MCF 10A (cell line): ENCODE data around the gene CCDC175. TPM values are rescaled to one million over a fixed set of nuclear protein-coding genes. Genes with fewer than 3 reads are reported as not detected.

ENCODE experiments used
- BruUV-seq: library from RNA; stranded (reverse); fragments of 400-500 nt; replicated peaks from 2 replicates; lab custom pipeline; 2021; lab: Mats Ljungman, UMichigan
- CTCF ChIA-PET: fragments of 300-600 bp; sonication (Branson Sonifier 250); formaldehyde crosslinking; extraction: SDS; loops from one replicate; lab custom pipeline; 2021; ENCODE audit warnings: antibody characterized with exemption, inconsistent platforms; lab: Yijun Ruan, JAX
- POLR2A ChIA-PET: fragments of 300-600, 350-650 bp; sonication (Branson Sonifier 250); formaldehyde crosslinking; extraction: SDS; loops from one replicate; lab custom pipeline; 2020; ENCODE audit warnings: antibody characterized with exemption, inconsistent platforms; lab: Yijun Ruan, JAX
- DNase-seq: peaks from one replicate; pipeline ENCODE4 v3.0.0-alpha.2; 2018; ENCODE audit not compliant: unreplicated experiment
- H3K27ac Mint-ChIP-seq: one replicate; pipeline ENCODE4 v1.8.0; 2022; ENCODE audit warnings: mild to moderate bottlenecking, low read depth, mixed read lengths; ENCODE audit not compliant: unreplicated experiment
- H3K27me3 Mint-ChIP-seq: one replicate; pipeline ENCODE4 v1.8.0; 2022; ENCODE audit warnings: mixed read lengths; ENCODE audit not compliant: insufficient read depth, unreplicated experiment
- H3K36me3 Mint-ChIP-seq: one replicate; pipeline ENCODE4 v1.8.0; 2022; ENCODE audit warnings: mild to moderate bottlenecking, moderate library complexity, mixed read lengths; ENCODE audit not compliant: insufficient read depth, unreplicated experiment
- H3K4me1 Mint-ChIP-seq: one replicate; pipeline ENCODE4 v1.8.0; 2022; ENCODE audit warnings: mixed read lengths; ENCODE audit not compliant: insufficient read depth, unreplicated experiment
- H3K4me3 Mint-ChIP-seq: one replicate; pipeline ENCODE4 v1.8.0; 2022; ENCODE audit warnings: mild to moderate bottlenecking, moderate library complexity, mixed read lengths; ENCODE audit not compliant: unreplicated experiment
- H3K9me3 Mint-ChIP-seq: one replicate; pipeline ENCODE4 v1.8.0; 2022; ENCODE audit warnings: mixed read lengths; ENCODE audit not compliant: unreplicated experiment
- intact Hi-C: fragments of 100-400 bp; cut with micrococcal nuclease; formaldehyde crosslinking; loops from 2 replicates; pipeline ENCODE4 v1.14.1; 2022
- total RNA-seq: library from RNA; stranded (reverse); gene quantifications from 2 replicates; pipeline ENCODE4 v1.2.3, GENCODE V29; 2022
- TF ChIP-seq, protein P1 (sequence below): fragments of 200-600 bp; IDR thresholded peaks from one replicate; pipeline ENCODE4 v1.8.0; 2022; ENCODE audit warnings: antibody characterized with exemption, mild to moderate bottlenecking; ENCODE audit not compliant: unreplicated experiment

The CCDC175 gene
- total RNA-seq, 1 experiment from 2014 or later, result not detected

DNA sequence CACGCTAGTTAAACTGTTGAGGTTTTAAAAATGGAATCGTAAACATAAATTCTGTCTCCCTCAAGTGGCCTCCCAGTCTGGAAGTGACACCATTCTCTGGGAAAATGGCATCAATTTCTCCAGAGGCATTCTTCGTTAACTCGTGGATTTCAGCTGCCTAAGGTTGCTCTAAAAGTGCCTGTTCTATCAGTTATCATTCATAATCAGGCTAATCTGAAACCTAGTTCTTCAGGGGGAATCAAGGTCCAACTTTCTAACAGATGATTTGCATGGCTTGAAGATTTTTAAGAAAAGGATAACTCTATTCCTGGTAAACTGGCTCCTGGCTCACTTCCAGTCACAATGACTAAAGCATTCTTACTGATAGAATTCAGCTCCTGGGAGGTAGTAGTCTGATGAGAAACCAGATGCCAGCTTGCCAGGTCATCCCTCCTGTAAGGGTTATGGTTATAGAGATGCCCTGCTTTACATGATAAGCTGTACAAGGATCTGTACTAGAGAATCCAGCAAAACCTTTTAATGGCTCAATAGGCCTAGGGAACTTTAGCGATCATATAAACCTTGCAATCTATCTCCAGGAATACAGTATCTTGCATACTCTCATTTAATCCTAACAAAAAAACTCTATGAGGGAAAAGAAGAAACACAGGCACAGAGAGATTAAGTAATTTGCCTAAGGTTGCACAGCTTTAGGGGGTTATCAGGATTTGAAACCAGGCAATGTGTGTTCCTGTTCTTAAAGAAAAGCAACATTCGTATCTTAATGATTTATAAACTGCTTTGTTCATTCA is 93.9 kb downstream of the CCDC175 start:
- Mint-ChIP-seq H3K4me3 (peak overlapping the region; percentile 89), H3K36me3 (peaks cover 27% of the 10 kb centered on the region), H3K27ac (peak overlapping the region; percentile 86), H3K9me3 (no peaks in the 10 kb centered on the region), H3K4me1 (peaks cover 27% of the 10 kb centered on the region), H3K27me3 (no peaks in the 10 kb centered on the region)
- CTCF ChIA-PET, result interaction anchor here (0.6 to 0.8 kb wide), 4 partner anchors 24 to 1026 kb away, joined by 3 read pairs; no protein-coding TSS in a partner anchor
- POLR2A ChIA-PET, result interaction anchor here (0.7 to 3.0 kb wide), 19 partner anchors 9 to 1183 kb away, joined by 3 to 19 read pairs (median 4); partner anchors contain the start of genes KIAA0586 and TIMM9
- TF ChIP-seq, protein P1, sequence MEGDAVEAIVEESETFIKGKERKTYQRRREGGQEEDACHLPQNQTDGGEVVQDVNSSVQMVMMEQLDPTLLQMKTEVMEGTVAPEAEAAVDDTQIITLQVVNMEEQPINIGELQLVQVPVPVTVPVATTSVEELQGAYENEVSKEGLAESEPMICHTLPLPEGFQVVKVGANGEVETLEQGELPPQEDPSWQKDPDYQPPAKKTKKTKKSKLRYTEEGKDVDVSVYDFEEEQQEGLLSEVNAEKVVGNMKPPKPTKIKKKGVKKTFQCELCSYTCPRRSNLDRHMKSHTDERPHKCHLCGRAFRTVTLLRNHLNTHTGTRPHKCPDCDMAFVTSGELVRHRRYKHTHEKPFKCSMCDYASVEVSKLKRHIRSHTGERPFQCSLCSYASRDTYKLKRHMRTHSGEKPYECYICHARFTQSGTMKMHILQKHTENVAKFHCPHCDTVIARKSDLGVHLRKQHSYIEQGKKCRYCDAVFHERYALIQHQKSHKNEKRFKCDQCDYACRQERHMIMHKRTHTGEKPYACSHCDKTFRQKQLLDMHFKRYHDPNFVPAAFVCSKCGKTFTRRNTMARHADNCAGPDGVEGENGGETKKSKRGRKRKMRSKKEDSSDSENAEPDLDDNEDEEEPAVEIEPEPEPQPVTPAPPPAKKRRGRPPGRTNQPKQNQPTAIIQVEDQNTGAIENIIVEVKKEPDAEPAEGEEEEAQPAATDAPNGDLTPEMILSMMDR, result no peak
- intact Hi-C loops, result loop anchor here (5.0 kb wide), 2 partner anchors 200 to 215 kb away; no protein-coding TSS in a partner anchor
- BruUV-seq, result TSS peak; percentile 49
- peak; percentile 90 for DNase-seq

DNA sequence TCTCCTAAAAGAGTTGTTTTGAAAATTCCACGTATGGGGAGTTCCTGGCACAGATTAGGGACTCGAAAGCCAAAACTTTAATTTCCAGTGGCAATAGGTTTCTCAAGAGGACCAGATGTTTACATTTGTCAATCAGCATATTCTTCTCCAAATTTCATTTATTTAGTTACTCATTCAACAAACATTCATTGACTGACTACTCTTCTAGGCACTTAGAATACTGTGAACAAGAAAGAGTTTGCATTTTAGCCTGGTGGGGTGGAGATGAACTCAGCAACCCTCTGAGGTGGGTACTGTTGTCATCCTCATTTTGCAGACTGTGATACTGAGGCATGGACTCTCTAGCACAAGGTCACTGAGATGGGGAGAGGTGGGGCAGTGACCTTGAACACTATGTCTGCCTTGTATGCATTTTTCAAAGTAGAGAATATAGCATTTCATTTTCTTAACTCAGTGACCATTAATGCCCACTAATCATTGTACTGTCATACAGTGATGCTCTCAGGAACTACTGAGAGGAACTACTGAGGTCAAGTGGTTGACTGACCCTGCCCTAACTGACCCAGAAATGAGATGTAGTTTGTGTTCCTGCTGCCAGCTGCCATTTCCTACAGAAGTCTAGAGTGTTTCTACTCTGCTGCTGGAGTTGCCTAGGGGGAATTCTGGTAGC is 94.6 kb downstream of the CCDC175 start:
- Mint-ChIP-seq H3K36me3 (peaks cover 30% of the 10 kb centered on the region), H3K27ac (peak overlapping the region; percentile 86), H3K27me3 (no peaks in the 10 kb centered on the region), H3K9me3 (no peaks in the 10 kb centered on the region), H3K4me1 (peaks cover 32% of the 10 kb centered on the region), H3K4me3 (peak overlapping the region; percentile 89)
- ChIA-PET POLR2A (interaction anchor here (0.7 to 3.0 kb wide), 11 partner anchors 8 to 1054 kb away, joined by 3 to 19 read pairs (median 4); partner anchors contain the start of genes KIAA0586 and TIMM9), CTCF (interaction anchor here (0.6 to 0.8 kb wide), 4 partner anchors 25 to 1026 kb away, joined by 3 read pairs; no protein-coding TSS in a partner anchor)
- DNase-seq, result peak; percentile 78
- BruUV-seq, result no TSS peak
- intact Hi-C loops, result loop anchor here (5.0 kb wide), 2 partner anchors 200 to 215 kb away; no protein-coding TSS in a partner anchor
- TF ChIP-seq, protein P1, result no peak

DNA sequence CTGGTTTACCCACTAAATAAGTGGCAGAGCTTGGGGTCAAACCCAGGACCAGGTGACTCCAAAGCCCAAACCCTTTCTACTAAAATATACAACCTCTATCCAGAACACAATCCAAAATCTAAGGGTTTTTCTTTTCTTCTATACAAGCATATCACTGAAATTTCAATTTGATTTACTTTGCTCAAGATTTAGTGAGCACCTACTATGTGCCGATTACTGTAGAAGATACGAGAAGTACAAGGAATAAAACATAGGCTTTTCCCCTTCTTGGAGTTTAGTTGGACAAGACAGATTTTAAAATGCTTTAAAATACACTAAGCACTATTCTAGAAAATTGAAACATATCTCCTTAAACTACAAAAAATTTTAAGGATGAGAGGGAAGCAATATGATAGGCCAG is 95.2 kb downstream of the CCDC175 start:
- no peak for DNase-seq
- Mint-ChIP-seq H3K27me3 (no peaks in the 10 kb centered on the region), H3K27ac (peak overlapping the region; percentile 86), H3K9me3 (no peaks in the 10 kb centered on the region), H3K4me1 (peaks cover 38% of the 10 kb centered on the region), H3K36me3 (peaks cover 36% of the 10 kb centered on the region), H3K4me3 (peak overlapping the region; percentile 89)
- intact Hi-C loops, result loop anchor here (5.0 kb wide), 2 partner anchors 199 to 216 kb away; no protein-coding TSS in a partner anchor
- TF ChIP-seq, protein P1, result no peak
- BruUV-seq, result no TSS peak
- ChIA-PET POLR2A (interaction anchor here (0.7 kb wide), 1 partner anchor 1171 kb away, joined by 3 read pairs; no protein-coding TSS in a partner anchor), CTCF (no interaction called here)
